ENCODE results near the gene SLC1A7. TPM values are rescaled to one million over a fixed set of nuclear protein-coding genes. Genes with fewer than 3 reads are reported as not detected.

The SLC1A7 gene
- total and polyA plus RNA-seq, 8 donors: 0.08 to 0.45 (median 0.29) TPM; not detected in 5

DNA sequence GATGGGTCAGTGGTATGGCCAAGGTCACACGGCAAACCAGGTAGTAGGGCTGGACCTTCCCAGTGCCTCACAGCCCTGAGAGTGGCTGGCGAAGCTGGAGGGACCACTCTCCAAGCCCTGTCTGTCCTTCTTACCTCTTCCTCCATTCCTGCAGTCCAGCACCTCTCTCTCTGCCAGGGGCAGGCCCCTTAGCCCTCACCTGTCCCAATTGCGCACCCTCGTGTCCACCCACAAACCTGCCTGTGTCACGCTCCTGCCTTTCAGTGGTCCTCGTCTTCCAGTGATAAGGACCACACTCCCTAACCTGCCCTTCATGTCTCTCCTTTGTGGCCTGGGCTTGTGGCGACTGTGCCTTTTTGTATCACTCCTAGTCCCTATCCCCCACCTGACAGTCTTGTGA is 77.0 kb downstream of the SLC1A7 start:
- no peaks in the 10 kb centered on the region for H3K9me3 ChIP-seq
- peaks cover 0 to 8% (median 7%) of the 10 kb centered on the region in 4 donors for H3K36me3 ChIP-seq
- DNase-seq: no peak
- peak overlapping the region in 1 of 5 donors; percentile 86 for H3K27ac ChIP-seq
- intact Hi-C loops (cut with DNase I; ENCODE audit: low total_unique reads): no loop called here
- peaks cover 18 to 56% (median 34%) of the 10 kb centered on the region in 4 donors for H3K4me1 ChIP-seq
- peaks cover 0 to 30% (median 22%) of the 10 kb centered on the region in 3 donors for H3K27me3 ChIP-seq
- WGBS, 5 donors: 85 to 94% (median 91%) methylated on average over 7 of the region's 7 CpGs
- H3K4me3 ChIP-seq: no peak overlapping the region
- TF ChIP-seq, protein P1, sequence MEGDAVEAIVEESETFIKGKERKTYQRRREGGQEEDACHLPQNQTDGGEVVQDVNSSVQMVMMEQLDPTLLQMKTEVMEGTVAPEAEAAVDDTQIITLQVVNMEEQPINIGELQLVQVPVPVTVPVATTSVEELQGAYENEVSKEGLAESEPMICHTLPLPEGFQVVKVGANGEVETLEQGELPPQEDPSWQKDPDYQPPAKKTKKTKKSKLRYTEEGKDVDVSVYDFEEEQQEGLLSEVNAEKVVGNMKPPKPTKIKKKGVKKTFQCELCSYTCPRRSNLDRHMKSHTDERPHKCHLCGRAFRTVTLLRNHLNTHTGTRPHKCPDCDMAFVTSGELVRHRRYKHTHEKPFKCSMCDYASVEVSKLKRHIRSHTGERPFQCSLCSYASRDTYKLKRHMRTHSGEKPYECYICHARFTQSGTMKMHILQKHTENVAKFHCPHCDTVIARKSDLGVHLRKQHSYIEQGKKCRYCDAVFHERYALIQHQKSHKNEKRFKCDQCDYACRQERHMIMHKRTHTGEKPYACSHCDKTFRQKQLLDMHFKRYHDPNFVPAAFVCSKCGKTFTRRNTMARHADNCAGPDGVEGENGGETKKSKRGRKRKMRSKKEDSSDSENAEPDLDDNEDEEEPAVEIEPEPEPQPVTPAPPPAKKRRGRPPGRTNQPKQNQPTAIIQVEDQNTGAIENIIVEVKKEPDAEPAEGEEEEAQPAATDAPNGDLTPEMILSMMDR (IDR thresholded peaks at IDR 0.05): no peak
- no peak for TF ChIP-seq EP300 (IDR thresholded peaks at IDR 0.05)
- no peak for TF ChIP-seq POLR2A (IDR thresholded peaks at IDR 0.05)
- TF ChIP-seq POLR2AphosphoS5 (IDR thresholded peaks at IDR 0.05): no peak

DNA sequence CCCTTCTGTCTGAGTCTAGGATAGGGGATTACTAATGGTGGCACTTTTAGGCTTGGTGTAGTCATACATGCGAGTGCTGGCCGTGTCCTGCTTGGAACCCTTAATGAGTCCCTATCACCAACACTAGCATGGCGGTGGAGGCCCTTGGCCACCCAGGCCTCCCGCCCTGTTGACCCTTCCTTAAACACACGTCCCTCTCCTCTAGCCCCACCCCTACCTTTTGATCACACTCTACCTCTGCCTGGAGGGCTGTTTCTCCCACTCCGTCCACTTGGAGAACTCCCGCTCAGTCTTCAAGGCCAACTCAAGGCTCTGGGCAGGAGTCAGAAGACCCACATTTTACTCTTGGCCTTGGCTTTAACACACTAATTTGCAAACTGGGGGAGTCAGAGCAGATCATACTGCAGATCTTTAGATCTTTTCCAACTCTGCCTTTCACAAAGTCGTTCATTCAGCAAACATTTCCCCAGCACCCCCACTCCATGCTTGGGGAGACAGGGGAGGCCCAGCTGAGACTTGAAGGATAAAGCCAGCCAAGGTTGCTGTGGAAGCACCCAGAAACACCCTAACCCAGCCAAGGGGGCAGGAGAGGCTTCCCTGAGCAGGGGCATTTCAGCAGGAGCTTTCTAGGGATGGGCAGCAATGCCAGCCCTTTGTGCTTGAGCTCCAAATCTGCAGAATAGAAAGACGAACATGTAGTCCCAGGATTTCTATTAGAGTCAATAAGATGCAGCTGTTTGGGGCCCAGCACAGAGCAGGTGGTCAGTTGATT is 78.5 kb downstream of the SLC1A7 start:
- Histone ChIP-seq H3K27me3 (peaks cover 0 to 30% (median 22%) of the 10 kb centered on the region in 3 donors), H3K27ac (peak overlapping the region in 4 of 5 donors; percentile 72 to 86 (median 78)), H3K4me1 (peaks cover 18 to 56% (median 34%) of the 10 kb centered on the region in 4 donors), H3K9me3 (no peaks in the 10 kb centered on the region), H3K36me3 (no peaks in the 10 kb centered on the region), H3K4me3 (peak overlapping the region; percentile 66 to 79 (median 68))
- TF ChIP-seq POLR2AphosphoS5 (IDR thresholded peaks at IDR 0.05) (no peak), POLR2A (IDR thresholded peaks at IDR 0.05) (no peak), EP300 (IDR thresholded peaks at IDR 0.05) (no peak)
- TF ChIP-seq, protein P1 (IDR thresholded peaks at IDR 0.05): no peak
- intact Hi-C loops (cut with DNase I; ENCODE audit: low total_unique reads): no loop called here
- WGBS, 5 donors: 87 to 90% (median 89%) methylated on average over 9 of the region's 9 CpGs
- no peak for DNase-seq

DNA sequence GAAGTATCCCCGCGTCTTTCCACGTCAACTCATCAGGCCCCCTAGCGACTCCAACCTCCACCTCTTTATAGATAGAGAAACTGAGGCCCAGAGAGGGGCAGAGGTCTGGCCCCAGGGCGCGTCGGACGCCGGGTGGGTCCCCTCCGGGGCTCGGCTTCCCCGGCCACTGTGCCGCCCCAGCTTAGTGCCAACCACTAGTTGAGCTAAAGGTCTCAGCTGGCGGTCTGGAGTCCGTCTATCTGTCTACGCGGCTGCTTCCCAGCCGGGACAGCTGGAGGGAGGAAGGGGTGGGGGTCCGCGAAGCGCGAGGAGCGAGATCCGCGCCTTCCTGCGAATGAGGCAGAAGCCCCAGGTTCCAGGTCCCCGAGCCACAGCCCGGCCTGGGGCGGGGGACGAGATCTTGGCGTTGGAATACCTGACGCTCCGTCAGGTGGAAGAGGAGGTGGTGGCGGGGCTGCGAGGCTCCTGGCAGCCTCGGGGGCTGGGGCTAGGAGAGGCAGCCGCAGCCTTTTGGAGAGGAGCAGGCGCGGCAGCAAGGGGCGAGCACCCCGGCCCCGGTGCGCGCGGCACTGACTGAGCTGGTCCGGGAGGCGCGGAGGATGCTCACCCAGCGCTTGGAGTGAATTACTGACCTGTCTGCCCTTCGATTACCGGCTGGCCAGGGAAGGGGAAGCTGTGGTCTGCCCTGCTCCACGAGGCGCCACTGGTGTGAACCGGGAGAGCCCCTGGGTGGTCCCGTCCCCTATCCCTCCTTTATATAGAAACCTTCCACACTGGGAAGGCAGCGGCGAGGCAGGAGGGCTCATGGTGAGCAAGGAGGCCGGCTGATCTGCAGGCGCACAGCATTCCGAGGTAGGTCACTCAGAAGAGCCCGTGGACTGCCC is 79.5 kb downstream of the SLC1A7 start:
- Histone ChIP-seq H3K27ac (peak overlapping the region in 4 of 5 donors; percentile 72 to 86 (median 78)), H3K4me1 (peaks cover 18 to 56% (median 34%) of the 10 kb centered on the region in 4 donors), H3K27me3 (peaks cover 0 to 30% (median 22%) of the 10 kb centered on the region in 3 donors), H3K9me3 (no peaks in the 10 kb centered on the region), H3K36me3 (no peaks in the 10 kb centered on the region), H3K4me3 (peak overlapping the region; percentile 66 to 79 (median 68))
- TF ChIP-seq POLR2A (IDR thresholded peaks at IDR 0.05) (no peak), EP300 (IDR thresholded peaks at IDR 0.05) (no peak), POLR2AphosphoS5 (IDR thresholded peaks at IDR 0.05) (no peak)
- TF ChIP-seq, protein P1 (IDR thresholded peaks at IDR 0.05): no peak
- 19 to 72% (median 30%) methylated on average over 15 to 61 of the region's 61 CpGs for WGBS, 5 donors
- intact Hi-C loops (cut with DNase I; ENCODE audit: low total_unique reads): no loop called here
- peak in 1 of 2 donors; percentile 59 for DNase-seq

Measured in stomach (tissue), 9 donors.